Nephron progenitor cell (in vitro differentiated cells): ENCODE measurements around the gene KANSL3.

Source experiments
- DNase-seq: peaks from one replicate; pipeline ENCODE4 v3.0.0; 2021
- H3K27ac Mint-ChIP-seq: 2 replicates; pipeline ENCODE4 v1.8.0; 2021; ENCODE audit warnings: mild to moderate bottlenecking, moderate library complexity, mixed read lengths
- H3K27me3 Mint-ChIP-seq: 2 replicates; pipeline ENCODE4 v1.8.0; 2021; ENCODE audit warnings: mild to moderate bottlenecking, low read depth, mixed read lengths; ENCODE audit not compliant: poor library complexity
- H3K36me3 Mint-ChIP-seq: 2 replicates; pipeline ENCODE4 v1.8.0; 2021; ENCODE audit warnings: low read depth, mixed read lengths
- H3K4me1 Mint-ChIP-seq: 2 replicates; pipeline ENCODE4 v1.8.0; 2021; ENCODE audit warnings: mixed read lengths
- H3K4me3 Mint-ChIP-seq: 2 replicates; pipeline ENCODE4 v1.8.0; 2021; ENCODE audit warnings: mild to moderate bottlenecking, moderate library complexity, mixed read lengths
- H3K9me3 Mint-ChIP-seq: 2 replicates; pipeline ENCODE4 v1.8.0; 2021; ENCODE audit warnings: mild to moderate bottlenecking, moderate library complexity, mixed read lengths
- CTCF ChIP-seq: fragments of 200-600 bp; sonication (generic); IDR thresholded peaks from 2 replicates; pipeline ENCODE4 v1.5.0; 2021; ENCODE audit warnings: antibody characterized with exemption

Gene KANSL3

GRCh38 chr2:96591054-96591453 is 47.1 kb downstream of the KANSL3 start:
- Mint-ChIP-seq H3K36me3 (peaks cover 89% of the 10 kb centered on the region), H3K27ac (no peak overlapping the region), H3K4me3 (no peak overlapping the region), H3K4me1 (peaks cover 9% of the 10 kb centered on the region), H3K27me3 (peaks cover 3% of the 10 kb centered on the region), H3K9me3 (no peaks in the 10 kb centered on the region)
- DNase-seq: no peak
- no peak for TF ChIP-seq CTCF

GRCh38 chr2:96587843-96588242 is 50.3 kb downstream of the KANSL3 start:
- no peak for TF ChIP-seq CTCF
- H3K27me3 Mint-ChIP-seq: peaks cover 3% of the 10 kb centered on the region
- H3K9me3 Mint-ChIP-seq: no peaks in the 10 kb centered on the region
- peaks cover 9% of the 10 kb centered on the region for H3K4me1 Mint-ChIP-seq
- no peak for DNase-seq
- peaks cover 77% of the 10 kb centered on the region for H3K36me3 Mint-ChIP-seq
- H3K27ac Mint-ChIP-seq: peak overlapping the region; percentile 15
- H3K4me3 Mint-ChIP-seq: no peak overlapping the region

GRCh38 chr2:96584017-96584416 is 54.1 kb downstream of the KANSL3 start:
- no peak overlapping the region for H3K4me3 Mint-ChIP-seq
- H3K27me3 Mint-ChIP-seq: peaks cover 5% of the 10 kb centered on the region
- peaks cover 49% of the 10 kb centered on the region for H3K36me3 Mint-ChIP-seq
- TF ChIP-seq CTCF: no peak
- peaks cover 9% of the 10 kb centered on the region for H3K4me1 Mint-ChIP-seq
- no peak for DNase-seq
- no peak overlapping the region for H3K27ac Mint-ChIP-seq
- no peaks in the 10 kb centered on the region for H3K9me3 Mint-ChIP-seq

GRCh38 chr2:96580771-96581170 is 57.3 kb downstream of the KANSL3 start:
- Mint-ChIP-seq H3K4me3 (no peak overlapping the region), H3K27ac (no peak overlapping the region), H3K36me3 (peaks cover 19% of the 10 kb centered on the region), H3K4me1 (no peaks in the 10 kb centered on the region), H3K9me3 (no peaks in the 10 kb centered on the region), H3K27me3 (peaks cover 3% of the 10 kb centered on the region)
- TF ChIP-seq CTCF: no peak
- peak; percentile 17 for DNase-seq

GRCh38 chr2:96579422-96579821 is 58.7 kb downstream of the KANSL3 start:
- Mint-ChIP-seq H3K27ac (no peak overlapping the region), H3K9me3 (no peaks in the 10 kb centered on the region), H3K4me1 (no peaks in the 10 kb centered on the region), H3K27me3 (peaks cover 3% of the 10 kb centered on the region), H3K36me3 (peaks cover 6% of the 10 kb centered on the region), H3K4me3 (no peak overlapping the region)
- TF ChIP-seq CTCF: no peak
- no peak for DNase-seq

GRCh38 chr2:96578731-96579130 is 59.4 kb downstream of the KANSL3 start:
- no peaks in the 10 kb centered on the region for H3K9me3 Mint-ChIP-seq
- no peak for TF ChIP-seq CTCF
- H3K4me1 Mint-ChIP-seq: no peaks in the 10 kb centered on the region
- no peak for DNase-seq
- H3K36me3 Mint-ChIP-seq: no peaks in the 10 kb centered on the region
- H3K27me3 Mint-ChIP-seq: peaks cover 3% of the 10 kb centered on the region
- H3K27ac Mint-ChIP-seq: no peak overlapping the region
- no peak overlapping the region for H3K4me3 Mint-ChIP-seq
